ENCODE measurements around the gene PPP4R4.

The PPP4R4 gene, protein sequence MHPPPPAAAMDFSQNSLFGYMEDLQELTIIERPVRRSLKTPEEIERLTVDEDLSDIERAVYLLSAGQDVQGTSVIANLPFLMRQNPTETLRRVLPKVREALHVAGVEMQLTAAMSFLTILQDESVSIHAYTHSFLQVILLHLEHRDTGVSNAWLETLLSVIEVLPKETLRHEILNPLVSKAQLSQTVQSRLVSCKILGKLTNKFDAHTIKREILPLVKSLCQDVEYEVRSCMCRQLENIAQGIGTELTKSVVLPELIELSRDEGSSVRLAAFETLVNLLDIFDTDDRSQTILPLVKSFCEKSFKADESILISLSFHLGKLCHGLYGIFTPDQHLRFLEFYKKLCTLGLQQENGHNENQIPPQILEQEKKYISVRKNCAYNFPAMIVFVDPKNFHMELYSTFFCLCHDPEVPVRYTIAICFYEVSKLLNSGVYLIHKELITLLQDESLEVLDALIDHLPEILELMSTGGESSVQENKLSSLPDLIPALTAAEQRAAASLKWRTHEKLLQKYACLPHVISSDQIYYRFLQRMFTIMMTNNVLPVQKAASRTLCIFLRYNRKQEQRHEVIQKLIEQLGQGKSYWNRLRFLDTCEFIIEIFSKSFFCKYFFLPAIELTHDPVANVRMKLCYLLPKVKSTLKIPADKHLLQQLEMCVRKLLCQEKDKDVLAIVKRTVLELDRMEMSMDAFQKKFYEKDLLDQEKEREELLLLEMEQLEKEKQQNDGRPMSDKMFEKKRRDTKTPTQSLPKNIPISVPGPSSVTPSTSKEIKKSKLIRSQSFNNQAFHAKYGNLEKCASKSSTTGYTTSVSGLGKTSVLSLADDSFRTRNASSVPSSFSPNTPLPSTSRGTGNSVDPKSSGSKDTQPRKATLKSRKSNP

DNA sequence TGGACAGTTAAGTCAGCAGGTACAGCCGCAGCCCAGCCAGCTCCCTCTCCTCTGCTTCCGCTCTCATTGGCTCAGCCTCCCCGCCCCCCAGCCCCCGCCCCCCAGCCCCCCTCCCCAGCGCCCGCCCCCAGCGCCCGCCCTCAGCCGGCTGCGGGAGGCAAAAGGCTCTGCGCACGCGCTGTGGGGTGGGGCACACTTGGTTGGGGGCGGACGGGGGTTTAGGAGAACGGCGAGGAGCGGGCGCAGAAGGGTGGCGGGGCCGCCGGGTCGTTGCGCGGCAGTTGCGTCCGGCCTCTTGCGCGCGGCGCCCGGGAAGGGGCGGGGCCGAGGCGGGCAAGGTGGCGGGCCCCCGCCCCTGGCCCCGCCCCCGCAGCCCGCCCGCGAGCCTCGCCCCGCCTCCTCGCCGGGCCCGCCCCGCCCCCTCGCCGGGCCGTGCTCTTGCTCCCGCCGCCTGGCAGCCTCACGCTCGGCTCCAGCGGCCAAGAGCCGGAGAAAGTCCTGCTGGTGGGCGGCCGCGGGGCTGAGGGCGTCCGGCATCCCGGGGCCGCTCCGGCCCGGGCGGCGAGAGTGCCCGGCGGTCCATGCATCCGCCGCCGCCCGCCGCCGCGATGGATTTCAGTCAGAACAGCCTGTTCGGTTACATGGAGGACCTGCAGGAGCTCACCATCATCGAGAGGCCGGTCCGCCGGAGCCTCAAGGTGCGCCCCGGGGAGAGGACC, at the start of gene PPP4R4:
Gene PPP4R4, plus strand, starts transcription at position 438 of the 719 bp plus-strand sequence. Its CDS starts 144 bp downstream, at position 582.
- Mint-ChIP-seq H3K4me1 (peaks cover 13% of the 10 kb centered on the region), H3K4me3 (peak within 1 kb of the TSS; percentile 90), H3K36me3 (peaks cover 3% of the 10 kb centered on the region), H3K9me3 (peaks cover 3% of the 10 kb centered on the region), H3K27me3 (peaks cover 22% of the 10 kb centered on the region), H3K27ac (peak within 1 kb of the TSS; percentile 60)
- peak; percentile 69 to 80 for DNase-seq (ENCODE audit: low spot score in 2 of 2)
- ATAC-seq (ENCODE audit: low read depth) = peak; percentile 86

DNA sequence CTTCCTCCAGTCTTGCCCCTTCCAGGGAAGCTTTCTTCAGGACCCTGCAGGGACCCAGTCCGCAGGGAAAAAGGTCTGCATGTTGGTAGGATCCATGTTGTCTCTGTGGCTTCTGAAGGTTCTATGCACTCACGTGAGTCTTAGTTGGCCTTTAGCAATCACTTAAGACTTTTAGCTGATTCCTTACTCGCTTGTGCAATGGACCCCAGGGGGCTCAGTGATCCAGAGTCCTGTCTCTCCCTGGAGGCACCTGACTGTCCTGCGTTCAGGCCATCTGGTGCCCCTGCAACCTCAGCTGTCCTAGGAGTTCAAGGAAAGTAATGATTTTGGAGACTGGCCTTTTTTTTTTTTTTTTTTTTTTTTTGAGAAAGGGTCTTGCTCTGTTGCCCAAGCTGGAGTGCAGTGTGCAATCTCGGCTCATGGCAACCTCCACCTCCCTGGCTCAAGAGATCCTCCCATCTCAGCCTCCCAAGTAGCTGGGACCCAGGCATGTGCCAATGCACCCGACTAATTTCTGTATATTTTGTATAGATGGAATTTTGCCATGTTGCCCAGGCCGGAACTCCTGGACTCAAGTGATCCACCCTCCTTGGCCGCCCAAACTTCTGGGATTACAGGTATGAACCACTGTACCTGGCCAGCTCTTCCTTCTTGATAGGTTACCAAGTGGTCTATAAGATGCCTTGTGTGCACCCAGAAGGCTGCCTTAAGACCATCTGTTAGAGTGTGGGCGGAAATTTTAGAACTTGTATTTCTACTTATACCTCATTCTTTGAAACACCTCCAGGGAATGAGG, 49.3 kb upstream of the PPP4R4 start:
- peaks cover 10% of the 10 kb centered on the region for H3K4me1 Mint-ChIP-seq
- H3K36me3 Mint-ChIP-seq = peaks cover 12% of the 10 kb centered on the region
- H3K9me3 Mint-ChIP-seq = peaks cover 11% of the 10 kb centered on the region
- peaks cover 5% of the 10 kb centered on the region for H3K27me3 Mint-ChIP-seq
- no peak overlapping the region for H3K4me3 Mint-ChIP-seq
- DNase-seq (ENCODE audit: low spot score in 2 of 2) (no peak), ATAC-seq (ENCODE audit: low read depth) (no peak)
- H3K27ac Mint-ChIP-seq = no peak overlapping the region

DNA sequence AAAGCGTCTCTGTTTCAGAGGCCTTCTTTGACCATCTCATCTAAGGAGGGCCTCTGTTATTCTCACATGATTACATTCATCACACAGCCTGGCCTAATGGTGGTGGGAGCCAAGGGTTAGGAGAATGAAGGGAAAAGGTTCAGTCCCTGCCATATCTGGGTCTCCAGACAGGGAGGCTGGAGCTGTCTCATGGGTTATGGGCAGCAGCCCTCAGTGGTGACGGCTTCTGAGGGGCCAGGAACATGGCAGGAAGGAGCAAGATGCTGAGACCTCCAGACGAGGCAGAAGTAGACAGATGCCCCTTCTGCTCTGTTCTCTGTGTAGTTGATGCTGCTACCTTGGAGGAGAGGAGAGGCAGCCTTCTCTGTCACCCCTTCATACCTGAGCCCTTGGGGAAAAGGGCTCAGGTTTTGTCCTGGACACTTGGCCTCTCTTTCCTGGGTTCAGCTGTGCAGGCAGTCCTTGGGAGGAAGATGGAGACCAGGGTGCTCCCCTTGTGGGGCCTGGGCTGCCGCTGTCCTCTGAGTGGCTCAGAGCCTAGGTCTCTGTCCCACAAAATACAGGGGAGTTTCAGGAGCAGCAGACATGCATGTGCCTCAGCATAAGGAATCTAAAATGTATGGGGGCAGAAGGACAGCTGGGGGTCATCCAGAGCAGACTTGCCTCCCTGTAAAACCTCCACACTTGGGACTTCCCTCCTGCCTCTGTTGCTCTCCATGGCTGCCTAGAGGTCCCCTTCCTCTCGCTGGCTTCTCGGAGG, 48.3 kb upstream of the PPP4R4 start:
- Mint-ChIP-seq H3K27me3 (peaks cover 4% of the 10 kb centered on the region), H3K4me1 (peaks cover 16% of the 10 kb centered on the region), H3K9me3 (peaks cover 8% of the 10 kb centered on the region), H3K36me3 (peaks cover 8% of the 10 kb centered on the region), H3K4me3 (no peak overlapping the region), H3K27ac (no peak overlapping the region)
- no peak for DNase-seq (ENCODE audit: low spot score in 2 of 2)
- no peak for ATAC-seq (ENCODE audit: low read depth)

DNA sequence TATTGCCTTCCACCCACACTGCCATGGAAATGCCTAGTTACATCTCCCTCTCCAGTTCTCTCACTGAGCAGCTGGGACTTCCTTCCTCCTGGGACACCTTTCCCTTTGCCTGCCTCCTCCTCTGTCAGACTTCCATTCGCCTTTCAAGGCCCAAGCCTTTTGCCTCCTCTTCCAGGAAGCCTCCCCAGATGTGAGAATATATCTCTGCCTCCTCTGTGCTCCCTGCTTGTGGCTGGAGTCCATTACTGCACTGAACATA, 47.8 kb upstream of the PPP4R4 start:
- no peak for DNase-seq (ENCODE audit: low spot score in 2 of 2)
- H3K4me3 Mint-ChIP-seq = no peak overlapping the region
- peaks cover 3% of the 10 kb centered on the region for H3K27me3 Mint-ChIP-seq
- H3K27ac Mint-ChIP-seq = no peak overlapping the region
- peaks cover 16% of the 10 kb centered on the region for H3K4me1 Mint-ChIP-seq
- no peak for ATAC-seq (ENCODE audit: low read depth)
- H3K36me3 Mint-ChIP-seq = peaks cover 7% of the 10 kb centered on the region
- peaks cover 7% of the 10 kb centered on the region for H3K9me3 Mint-ChIP-seq

DNA sequence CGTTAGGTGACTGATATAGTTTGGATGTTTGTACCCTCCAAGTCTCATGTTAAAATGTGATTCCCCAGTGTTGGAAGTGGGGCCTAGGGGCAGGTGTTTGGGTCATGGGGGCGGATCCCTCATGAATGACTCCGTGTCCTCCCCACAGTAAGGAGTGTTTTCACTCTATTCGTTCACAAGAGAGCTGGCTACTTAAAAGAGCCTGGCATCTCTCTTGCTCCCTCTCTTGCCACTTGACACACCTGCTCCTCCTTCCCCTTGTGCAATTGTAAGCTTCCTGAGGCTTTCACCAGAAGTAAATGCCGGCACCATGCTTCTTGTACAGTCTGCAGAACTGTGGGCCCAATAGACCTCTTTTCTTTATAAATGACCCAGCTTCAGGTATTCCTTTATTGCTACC, 47.3 kb upstream of the PPP4R4 start:
- DNase-seq (ENCODE audit: low spot score in 2 of 2) (no peak), ATAC-seq (ENCODE audit: low read depth) (no peak)
- H3K9me3 Mint-ChIP-seq = peaks cover 7% of the 10 kb centered on the region
- H3K27ac Mint-ChIP-seq = no peak overlapping the region
- peaks cover 16% of the 10 kb centered on the region for H3K4me1 Mint-ChIP-seq
- H3K27me3 Mint-ChIP-seq = peaks cover 3% of the 10 kb centered on the region
- H3K4me3 Mint-ChIP-seq = no peak overlapping the region
- peaks cover 7% of the 10 kb centered on the region for H3K36me3 Mint-ChIP-seq

DNA sequence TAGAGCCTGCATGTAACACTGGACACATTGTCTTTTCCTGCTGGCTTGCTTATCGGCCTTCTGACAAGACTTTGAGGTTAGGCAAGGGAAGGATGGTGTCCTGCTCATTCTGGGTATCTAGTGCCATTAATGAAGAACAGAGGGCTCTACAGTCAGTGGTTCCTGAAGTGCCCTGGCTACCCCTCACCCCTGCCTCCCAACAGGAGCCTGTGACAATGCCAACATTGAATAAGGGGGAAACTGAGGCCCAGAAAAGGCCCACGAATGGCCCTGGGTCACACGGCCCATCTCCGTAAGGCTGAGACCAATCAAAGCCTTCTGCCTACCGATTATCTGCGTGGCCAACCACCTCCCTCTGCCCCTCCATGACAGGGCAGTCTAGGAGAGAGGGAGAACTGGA, 46.8 kb upstream of the PPP4R4 start:
- Mint-ChIP-seq H3K4me1 (peaks cover 16% of the 10 kb centered on the region), H3K4me3 (no peak overlapping the region), H3K9me3 (peaks cover 6% of the 10 kb centered on the region), H3K36me3 (peaks cover 7% of the 10 kb centered on the region), H3K27ac (no peak overlapping the region), H3K27me3 (peaks cover 4% of the 10 kb centered on the region)
- ATAC-seq (ENCODE audit: low read depth) (no peak), DNase-seq (ENCODE audit: low spot score in 2 of 2) (no peak)

DNA sequence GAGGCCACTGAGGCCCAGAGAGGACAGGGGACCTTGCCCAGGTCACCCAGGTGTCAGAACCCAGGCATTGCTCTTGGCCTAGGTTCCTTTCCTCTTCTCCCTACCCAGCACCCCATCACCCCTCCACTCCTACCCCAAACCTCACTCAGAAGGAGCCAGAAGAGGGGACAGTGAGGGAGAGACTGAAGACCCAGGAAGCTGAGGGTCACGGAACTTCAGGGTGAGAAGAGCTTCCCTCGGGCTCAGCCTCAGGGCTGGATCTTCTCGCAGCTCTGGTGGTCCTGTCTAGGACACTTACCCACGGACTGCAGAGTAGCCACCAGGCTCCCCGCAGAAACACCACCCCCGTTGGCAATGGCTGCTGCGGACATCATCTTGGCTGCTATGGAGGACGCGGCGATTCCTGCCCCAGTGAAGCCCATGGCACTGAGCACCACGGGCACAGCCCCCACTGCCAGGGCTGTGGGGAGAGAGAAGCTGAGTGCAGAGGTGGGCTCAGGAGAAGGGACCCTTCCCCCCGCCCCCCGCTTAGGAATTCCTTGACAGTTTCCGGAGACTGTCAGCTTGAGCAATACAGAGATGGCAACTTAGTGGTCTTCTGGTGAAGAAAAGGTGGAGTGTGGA, 45.8 kb upstream of the PPP4R4 start:
- peaks cover 5% of the 10 kb centered on the region for H3K36me3 Mint-ChIP-seq
- H3K4me3 Mint-ChIP-seq = peak overlapping the region; percentile 94
- peak overlapping the region; percentile 93 for H3K27ac Mint-ChIP-seq
- ATAC-seq (ENCODE audit: low read depth) (no peak), DNase-seq (ENCODE audit: low spot score in 2 of 2) (no peak)
- H3K27me3 Mint-ChIP-seq = peaks cover 1% of the 10 kb centered on the region
- no peaks in the 10 kb centered on the region for H3K9me3 Mint-ChIP-seq
- peaks cover 16% of the 10 kb centered on the region for H3K4me1 Mint-ChIP-seq

DNA sequence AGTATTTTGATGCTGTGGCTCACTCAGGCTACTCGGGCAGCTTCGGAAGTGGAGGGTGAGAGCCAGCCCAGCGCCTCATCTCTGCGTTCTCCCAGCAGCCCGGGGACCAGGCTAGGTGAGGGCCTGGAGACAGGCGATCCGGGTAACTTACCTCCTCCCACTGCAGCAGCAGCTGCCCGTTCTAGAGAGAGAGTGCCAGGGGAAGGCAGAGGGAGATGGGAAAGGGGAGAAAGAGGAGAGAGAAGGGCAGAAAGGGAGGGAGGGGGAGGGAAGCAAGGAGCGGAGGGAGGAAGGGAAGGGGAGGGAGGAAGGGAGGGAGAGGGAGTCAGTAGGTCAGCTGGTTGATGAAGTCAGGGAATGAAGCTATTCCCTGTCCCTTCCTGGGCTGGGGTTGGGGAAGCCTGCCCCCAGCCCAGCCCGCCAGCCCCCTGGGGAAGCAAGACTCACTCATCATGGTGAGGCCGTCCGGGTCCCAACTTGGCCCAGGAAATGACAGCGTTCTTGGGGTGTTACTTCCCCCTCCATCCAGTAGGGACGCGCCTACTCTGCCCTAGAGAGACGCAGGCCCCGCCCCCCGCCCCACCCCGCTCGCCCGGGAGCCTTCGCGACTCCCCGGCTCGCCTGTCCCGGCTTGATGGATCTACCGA, 44.9 kb upstream of the PPP4R4 start, which contains the start of gene IFI27L2:
Gene IFI27L2, minus strand, starts transcription at position 494 of the 647 bp plus-strand sequence. Its CDS starts 40 bp downstream, at position 454.
- Mint-ChIP-seq H3K9me3 (no peaks in the 10 kb centered on the region), H3K27me3 (peaks cover 1% of the 10 kb centered on the region), H3K4me1 (peaks cover 16% of the 10 kb centered on the region), H3K27ac (peak within 1 kb of the TSS; percentile 93), H3K4me3 (peak within 1 kb of the TSS; percentile 94), H3K36me3 (peaks cover 5% of the 10 kb centered on the region)
- ATAC-seq (ENCODE audit: low read depth) = peak; percentile 95
- DNase-seq (ENCODE audit: low spot score in 2 of 2) = peak; percentile 26 to 48

DNA sequence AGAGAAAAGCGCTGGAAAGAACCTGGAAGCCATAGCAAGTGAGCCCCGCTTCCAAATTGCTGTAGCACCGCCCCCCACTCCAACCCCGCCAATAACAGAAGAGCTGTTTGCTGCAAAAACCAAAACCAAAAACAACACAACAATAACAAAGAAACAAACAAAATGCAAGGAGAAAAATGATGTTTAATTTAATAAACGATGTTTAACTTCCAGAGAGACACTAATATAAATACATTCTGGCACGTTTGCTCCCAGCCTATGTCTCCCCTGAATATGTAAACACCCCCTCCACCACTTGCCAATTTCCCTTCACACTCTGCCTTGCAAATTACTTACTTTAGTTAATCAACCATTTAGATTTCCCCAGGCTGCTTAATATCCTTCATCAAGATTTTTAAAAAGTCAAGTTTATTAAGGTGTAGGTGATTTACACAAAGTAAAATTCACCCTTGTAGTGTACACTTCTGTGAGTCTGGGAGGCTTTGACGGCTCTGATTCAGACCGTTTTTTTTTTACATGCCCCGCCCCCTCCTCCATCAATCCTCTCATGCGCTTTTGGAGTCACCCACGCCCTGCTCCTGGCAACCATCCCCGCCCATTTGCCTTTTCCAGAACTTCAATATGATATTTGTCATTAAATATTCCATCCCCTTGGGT, 44.2 kb upstream of the PPP4R4 start:
- DNase-seq (ENCODE audit: low spot score in 2 of 2) = no peak
- Mint-ChIP-seq H3K27ac (peak overlapping the region; percentile 93), H3K36me3 (peaks cover 5% of the 10 kb centered on the region), H3K4me1 (peaks cover 16% of the 10 kb centered on the region), H3K27me3 (peaks cover 1% of the 10 kb centered on the region), H3K4me3 (peak overlapping the region; percentile 94), H3K9me3 (no peaks in the 10 kb centered on the region)
- ATAC-seq (ENCODE audit: low read depth) = peak; percentile 30

DNA sequence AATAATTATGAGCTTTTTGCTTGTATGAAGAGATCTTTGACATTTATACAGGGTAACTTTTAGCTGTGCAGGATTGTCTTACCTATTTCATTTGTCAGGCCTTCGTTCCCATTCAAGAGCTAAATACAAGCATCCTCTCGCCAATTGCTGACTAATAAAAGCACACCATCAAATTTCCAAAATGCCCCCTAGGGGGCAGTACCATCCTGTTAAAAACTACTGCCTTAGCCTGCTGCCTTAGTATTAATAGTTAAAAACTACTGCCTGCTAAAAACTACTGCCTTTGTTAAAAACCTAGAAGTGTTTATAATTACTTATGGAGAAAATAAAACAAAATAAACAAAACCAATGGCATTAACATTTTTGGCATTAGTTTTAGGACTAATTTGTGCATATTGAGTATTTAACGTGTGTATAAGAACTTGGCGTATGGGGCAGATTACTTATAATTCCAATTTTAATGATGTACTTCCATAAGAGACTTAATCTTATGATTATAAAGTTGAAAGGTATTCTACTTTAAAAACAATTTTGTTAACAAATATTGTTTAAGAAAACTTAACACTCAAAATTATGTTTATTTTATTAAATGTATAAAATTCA, 41.7 kb upstream of the PPP4R4 start:
- peaks cover 6% of the 10 kb centered on the region for H3K36me3 Mint-ChIP-seq
- DNase-seq (ENCODE audit: low spot score in 2 of 2) (peak; percentile 49 to 58), ATAC-seq (ENCODE audit: low read depth) (peak; percentile 43)
- peaks cover 16% of the 10 kb centered on the region for H3K4me1 Mint-ChIP-seq
- H3K9me3 Mint-ChIP-seq = peaks cover 5% of the 10 kb centered on the region
- H3K27ac Mint-ChIP-seq = no peak overlapping the region
- H3K27me3 Mint-ChIP-seq = peaks cover 5% of the 10 kb centered on the region
- H3K4me3 Mint-ChIP-seq = no peak overlapping the region

DNA sequence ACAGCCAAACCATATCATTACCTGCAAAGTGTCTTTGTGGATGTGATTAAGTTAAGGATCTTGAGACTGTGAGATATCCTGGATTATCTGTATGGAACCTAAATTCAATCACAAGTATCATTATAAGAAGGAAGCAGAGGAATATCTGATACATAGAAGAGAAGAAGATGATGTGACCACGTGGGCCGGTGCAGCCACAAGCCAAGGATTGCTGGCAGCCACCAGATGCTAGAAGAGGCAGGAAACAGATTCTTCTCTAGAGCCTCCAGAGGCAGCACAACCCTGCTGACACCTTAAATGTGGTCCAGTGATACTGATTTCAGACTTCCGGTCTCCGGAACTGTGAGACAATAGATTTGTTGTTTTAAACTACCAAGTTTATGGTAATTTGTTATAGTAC, 38.6 kb upstream of the PPP4R4 start:
- ATAC-seq (ENCODE audit: low read depth) = no peak
- Mint-ChIP-seq H3K9me3 (peaks cover 5% of the 10 kb centered on the region), H3K27me3 (peaks cover 8% of the 10 kb centered on the region), H3K27ac (no peak overlapping the region), H3K4me1 (no peaks in the 10 kb centered on the region), H3K36me3 (peaks cover 6% of the 10 kb centered on the region), H3K4me3 (no peak overlapping the region)
- DNase-seq (ENCODE audit: low spot score in 2 of 2) = no peak

Measured in memory B cell (primary cell).